GM18867 (cell line): ENCODE results near the gene TAMALIN.
A peak's percentile ranks its signal among the peaks of the same experiment; 100 is the strongest.
"Not testable (repeated sequence)": the region's sequence is repeated elsewhere in the genome, so short reads cannot be mapped to it uniquely, and the experiment has no call there.

Experiments used
- ATAC-seq: cut with Tn5 transposase; IDR thresholded peaks from one replicate; pipeline ENCODE4 v1.9.1; 2021; ENCODE audit warnings: mild to moderate bottlenecking, moderate library complexity; ENCODE audit not compliant: unreplicated experiment

TAMALIN gene

DNA sequence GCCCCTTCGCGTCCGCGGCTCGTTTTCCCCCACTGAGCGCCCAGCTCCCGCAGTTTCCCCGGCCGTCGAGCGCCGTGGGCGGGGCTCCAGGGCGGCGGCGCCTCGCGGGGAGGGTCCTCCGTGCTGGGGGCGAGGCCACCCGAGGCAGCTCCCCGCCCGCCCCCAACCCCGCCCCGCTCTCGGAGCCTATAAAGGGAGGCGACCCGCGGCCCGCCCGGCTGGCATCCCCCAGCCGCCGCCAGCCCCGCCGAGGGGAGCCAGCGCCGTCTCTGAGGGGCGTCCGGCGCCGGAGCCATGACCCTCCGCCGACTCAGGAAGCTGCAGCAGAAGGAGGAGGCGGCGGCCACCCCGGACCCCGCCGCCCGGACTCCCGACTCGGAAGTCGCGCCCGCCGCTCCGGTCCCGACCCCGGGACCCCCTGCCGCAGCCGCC lies at the start of gene TAMALIN:
Gene TAMALIN, plus strand, starts transcription at position 221 of the 432 bp plus-strand sequence. Its CDS starts 74 bp downstream, at position 295.
- ATAC-seq: no peak

DNA sequence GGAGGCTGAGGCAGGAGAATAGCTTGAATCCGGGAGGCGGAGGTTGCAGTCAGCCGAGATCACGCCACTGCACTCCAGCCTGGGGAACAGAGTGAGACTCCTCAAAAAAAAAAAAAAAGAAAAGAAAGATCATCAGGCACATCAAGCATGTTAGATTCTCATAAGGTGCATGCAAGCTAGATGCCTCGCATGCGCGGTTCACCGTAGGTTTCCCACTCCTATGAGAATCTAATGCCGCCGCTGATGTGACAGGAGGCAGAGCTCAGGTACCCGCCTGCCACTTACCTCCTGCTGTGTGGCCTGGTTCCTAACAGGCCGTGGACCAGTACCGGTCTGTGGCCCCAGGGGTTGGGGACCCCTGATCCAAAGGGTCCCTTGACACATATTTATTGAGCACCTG lies 48.2 kb upstream of the TAMALIN start:
- ATAC-seq: no peak

DNA sequence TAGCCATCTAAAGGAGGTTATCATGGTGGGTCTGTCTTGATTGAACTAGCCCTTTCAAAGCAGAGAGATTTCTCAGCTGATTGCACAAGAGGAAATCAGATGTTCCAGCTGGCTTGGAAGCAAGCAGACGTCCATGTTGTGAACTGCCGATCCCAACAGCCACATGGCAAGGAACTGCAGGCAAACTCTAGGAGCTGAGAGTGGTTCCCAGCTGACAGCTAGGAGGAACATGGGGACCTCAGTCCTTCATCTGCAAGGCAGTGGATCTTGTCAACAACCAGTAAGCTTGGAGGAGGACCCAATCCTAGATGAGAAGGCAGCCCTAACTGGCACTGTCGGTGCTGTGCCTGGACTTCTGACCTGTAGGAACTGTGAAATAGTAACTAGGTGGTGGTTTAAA lies 47.5 kb upstream of the TAMALIN start:
- no peak for ATAC-seq

DNA sequence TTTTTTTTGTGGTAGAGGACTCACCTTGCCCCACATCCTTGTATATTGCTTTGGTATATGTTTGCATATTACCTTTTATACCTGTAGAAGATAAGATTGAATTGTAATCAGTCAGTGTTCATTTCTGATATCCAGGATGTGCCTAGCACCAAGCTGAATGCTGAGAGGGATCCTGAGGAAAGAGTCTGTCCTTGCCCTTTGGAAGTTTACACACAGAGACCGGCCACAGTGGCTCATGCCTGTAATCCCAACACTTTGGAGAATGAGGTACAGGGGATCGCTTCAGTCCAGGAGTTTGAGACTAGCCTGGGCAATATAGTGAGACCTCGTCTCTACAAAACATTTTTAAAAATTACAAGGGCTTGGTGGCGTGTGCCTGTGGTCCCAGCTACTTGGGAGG lies 46.8 kb upstream of the TAMALIN start:
- no peak for ATAC-seq

DNA sequence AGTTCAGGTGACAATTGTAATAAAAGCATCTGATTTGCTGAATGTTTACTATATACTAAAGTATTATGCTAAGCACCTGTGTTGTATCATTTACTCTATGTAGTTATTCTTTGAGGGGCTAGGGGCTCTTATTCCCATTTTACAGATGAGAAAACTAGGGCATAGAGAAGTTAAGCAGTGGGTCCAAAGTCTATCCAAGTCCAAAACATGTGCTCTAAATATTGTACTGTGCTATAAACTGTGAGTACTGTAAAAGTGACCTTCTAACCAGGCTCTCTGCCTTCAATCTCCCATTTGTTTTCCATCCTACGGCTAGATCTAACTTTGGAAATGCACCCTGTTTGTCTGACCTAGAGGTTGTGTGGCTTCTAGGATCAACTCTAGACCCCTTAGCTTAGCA lies 46.3 kb upstream of the TAMALIN start:
- ATAC-seq: no peak

DNA sequence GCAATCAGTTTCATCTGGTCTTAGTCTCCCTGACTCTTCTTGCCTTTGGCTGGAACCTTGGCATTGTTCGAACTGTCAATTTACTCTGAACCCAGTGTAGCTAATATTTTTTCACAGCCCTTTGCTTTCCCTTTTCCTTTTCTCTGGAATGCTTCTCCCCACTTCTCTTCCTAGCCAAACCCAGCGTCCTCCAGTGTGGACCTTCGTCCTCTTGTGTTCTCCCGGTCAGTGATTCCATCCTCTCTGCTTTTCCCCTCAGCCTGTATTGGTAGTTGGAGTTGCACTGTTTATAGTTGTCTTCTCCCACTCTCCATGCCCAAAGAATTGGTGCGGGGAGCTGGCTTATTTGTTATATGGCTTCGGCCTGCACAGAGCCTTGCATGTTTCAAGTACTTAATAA lies 45.9 kb upstream of the TAMALIN start:
- no peak for ATAC-seq

DNA sequence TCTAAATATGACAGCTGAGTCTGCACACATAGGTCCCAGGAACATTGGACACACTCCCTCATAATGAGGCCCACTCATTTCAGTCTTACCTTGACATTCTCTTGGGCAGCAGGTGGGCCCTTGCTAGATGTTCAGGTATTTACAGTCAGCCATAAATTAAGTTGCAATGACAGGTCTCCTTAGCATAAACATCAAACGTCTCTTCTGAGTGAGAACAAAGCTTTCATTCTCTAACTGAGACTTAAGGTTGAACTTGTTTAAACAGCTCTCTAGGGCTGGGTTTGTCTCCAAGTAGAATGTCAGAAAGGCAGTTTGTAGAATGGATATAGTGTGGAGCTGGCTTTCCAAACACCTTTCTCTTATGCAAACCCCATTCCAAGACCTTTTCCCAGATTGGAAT lies 44.9 kb upstream of the TAMALIN start:
- no peak for ATAC-seq

DNA sequence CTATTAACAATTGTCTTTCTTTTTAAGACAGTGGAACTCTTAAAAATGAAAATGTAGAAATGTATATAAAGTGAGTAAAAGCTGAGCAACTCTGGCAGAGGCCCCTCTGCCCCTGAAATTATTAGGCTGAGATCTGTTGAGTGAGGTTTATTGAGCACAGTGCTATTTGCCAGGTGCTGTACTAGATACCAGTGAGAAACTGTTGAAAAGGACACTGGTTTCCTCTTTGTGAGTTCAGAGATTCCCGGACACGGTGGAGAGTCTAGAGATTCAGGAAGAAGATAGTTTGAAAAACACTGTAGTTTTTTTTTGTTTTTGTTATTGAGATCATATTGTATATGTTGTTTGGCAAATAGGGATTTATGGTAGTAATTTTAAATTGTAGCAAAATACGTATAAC lies 44.0 kb upstream of the TAMALIN start:
- no peak for ATAC-seq

DNA sequence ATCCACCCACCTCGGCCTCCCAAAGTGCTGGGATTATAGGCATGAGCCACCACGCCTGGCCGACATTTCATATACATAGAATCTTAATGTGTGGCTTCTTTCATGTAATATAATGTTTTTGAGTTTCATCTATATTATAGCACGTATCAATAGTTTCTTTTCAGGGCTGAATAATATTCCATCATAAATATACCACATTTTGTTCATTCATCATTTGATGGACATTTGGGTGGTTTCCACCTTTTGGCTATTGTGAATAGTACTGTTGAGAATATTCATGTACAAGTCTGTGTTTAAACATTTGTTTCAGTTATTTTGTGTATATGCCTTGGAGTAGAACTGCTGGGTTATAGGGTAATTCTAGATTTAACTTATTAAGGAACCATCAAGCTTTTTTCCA lies 43.3 kb upstream of the TAMALIN start:
- no peak for ATAC-seq

DNA sequence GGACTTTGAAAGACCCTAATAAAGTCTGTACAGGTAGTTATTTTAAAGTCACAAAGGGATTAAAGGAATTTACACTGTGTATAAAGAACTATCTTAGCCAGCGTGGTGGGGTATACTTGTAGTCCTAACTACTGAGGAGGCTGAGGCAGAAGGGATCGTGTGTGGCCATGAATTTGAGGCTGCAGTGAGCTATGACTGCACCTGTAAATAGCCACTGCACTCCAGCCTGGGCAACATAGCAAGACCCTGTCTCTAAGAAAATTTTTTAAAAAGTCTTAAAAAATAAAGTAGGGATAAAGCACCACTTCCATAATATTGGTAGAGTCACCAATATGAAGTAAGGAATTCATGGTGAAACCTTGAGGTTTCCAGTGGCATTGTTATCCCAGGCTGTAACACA lies 37.1 kb upstream of the TAMALIN start:
- no peak for ATAC-seq

DNA sequence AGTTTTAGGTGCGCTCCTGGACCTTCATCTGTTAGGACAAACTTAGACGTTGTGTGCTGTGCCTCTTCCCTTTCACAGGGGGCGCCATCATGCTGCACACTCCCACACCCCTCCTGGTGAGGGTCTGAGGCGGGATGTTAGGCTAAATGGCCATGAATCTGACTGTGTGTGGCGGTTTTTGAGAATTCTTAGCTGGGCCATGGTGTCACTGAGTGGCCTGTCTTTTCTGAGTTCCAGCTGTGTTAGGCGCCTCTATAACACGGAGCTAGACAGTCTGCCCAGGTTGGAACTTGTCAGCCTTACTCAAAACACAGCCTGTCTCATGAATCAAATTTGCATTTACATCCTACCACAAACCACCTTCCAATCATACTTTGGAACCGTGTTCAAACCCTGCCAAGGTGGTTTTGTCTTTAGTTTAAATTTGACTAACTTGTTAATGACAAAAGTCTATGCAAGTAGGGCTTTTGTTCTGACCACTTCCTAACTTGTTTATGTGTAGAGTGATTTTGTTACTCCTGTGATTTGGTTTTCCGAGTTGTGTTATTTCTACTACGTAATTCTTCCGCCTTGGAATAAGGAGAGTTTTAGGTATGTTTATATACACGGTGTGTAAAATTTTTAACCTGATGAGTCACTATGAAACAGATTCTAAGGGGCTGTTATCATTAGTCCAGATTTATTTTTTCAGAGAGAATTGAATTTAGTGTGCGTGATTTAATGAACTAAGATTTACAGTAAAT lies 35.7 kb upstream of the TAMALIN start:
- peak; percentile 90 for ATAC-seq

DNA sequence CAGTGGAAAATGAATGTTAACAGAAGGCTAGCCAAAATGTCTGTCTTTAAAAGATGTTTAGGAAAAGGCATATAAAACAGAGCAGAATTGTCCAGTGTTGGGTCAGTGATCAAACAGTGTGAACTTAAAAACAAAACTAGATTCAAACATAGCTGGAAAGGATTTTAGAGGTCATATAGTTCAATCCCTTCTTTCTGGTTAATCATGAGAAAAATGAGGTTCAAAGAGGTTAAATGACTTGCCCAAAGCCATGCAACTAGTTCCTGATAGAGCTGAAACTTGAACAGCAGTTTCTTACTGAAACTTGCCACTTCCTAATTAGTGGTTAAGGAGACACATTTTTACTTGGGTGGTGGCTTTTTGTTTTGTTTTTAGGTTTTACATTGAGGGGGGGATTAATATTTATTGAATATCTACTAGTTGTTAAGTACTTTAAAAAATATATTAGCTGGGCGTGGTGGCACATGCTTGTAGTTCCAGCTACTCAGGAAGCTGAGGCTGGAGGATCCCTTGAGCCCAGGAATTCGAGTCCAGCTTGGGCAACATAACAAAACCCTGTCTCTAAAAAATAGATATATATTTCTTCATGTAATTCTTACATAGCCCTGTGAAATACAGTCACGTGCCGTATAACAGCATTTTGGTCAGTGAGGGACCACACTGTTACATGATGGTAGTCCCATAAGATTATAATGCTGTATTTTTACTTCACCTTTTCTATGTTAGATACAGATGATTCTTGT lies 34.9 kb upstream of the TAMALIN start:
- ATAC-seq: peak; percentile 43

DNA sequence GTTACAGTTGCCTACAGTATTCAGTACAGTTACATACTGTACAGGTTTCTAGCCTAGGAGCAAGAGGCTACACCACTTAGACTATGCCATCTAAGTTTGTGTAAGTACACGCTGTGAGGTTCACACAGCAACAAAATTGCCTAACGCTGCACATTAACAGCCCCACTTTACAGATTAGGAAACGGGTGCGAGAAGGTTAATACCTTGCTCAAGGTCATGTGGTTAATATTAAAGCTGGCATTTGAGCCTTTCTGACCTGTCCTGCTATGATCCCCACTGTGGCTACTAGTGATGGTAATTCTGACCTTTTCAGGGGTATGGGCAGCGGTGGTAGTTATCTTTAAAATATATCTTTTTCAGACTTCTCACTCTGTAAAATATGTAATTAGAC lies 34.3 kb upstream of the TAMALIN start:
- no peak for ATAC-seq

DNA sequence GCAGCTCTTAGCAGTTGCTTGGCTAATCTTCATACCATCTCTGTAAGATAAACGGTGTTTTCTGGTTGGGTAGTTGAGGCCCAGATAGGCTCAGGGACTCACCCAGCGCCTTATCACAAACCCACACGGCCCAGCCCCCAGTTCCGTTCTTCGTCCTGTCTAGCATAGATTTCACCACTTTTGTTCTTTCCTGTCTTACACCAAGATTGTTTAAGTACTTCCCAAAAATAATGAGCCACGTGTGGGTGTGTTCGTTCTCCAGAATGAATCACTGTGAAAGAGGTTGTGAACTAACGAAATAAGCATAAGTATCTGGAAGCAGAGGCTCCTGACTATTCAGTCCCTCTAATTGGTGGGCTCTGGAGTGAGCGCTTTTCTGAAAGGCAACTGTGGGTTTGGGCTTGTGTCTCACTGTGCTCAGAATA lies 33.9 kb upstream of the TAMALIN start:
- ATAC-seq: no peak

DNA sequence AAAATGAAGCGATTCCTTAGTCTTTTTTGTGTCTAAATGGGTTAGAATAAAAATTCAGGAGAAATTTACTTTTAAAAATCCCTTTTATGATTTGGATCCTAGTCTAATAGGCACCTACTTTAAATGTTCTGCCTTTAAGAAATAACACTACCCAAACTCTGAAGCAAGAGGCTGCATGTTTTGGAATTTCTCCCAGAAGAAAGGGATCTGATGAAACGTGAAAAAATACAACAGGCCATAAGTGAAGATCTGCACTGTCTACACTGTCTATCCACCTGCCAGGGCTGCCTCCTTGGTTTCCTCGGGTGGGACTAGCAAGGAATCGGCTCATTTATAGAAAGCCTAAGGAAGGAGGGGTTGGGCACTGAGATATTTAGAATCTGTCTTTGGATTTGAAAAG lies 33.2 kb upstream of the TAMALIN start:
- no peak for ATAC-seq

DNA sequence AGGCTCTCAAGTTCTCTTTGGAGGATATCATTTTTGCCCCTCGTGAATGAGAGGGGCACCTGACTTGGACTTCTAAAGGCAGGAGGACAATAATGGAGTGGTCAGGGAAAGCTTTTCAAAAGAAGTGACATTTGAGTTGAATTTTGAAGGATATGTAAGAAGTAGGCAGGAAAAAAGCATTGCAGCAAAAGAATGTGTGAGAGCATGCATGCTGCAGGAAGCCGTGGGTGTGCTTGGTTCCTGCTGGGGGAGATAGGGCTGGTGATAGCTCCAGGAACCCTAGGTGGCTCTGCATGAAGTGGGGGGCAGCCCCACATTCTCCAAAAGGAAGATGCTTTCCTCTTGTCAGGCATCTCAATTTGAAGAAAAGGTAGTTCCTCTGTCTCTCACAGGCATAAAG lies 32.1 kb upstream of the TAMALIN start:
- ATAC-seq: no peak

DNA sequence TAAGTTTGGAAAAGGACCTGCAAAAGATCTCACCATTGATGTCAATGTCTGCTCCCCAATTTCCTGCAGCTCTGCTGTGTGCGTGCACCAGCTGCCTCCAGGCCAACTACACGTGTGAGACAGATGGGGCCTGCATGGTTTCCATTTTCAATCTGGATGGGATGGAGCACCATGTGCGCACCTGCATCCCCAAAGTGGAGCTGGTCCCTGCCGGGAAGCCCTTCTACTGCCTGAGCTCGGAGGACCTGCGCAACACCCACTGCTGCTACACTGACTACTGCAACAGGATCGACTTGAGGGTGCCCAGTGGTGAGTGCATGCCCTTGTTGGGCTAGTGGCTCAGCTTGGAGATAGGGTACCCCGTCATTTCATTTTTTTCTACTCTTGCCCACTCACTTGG lies 31.6 kb upstream of the TAMALIN start:
- no peak for ATAC-seq

DNA sequence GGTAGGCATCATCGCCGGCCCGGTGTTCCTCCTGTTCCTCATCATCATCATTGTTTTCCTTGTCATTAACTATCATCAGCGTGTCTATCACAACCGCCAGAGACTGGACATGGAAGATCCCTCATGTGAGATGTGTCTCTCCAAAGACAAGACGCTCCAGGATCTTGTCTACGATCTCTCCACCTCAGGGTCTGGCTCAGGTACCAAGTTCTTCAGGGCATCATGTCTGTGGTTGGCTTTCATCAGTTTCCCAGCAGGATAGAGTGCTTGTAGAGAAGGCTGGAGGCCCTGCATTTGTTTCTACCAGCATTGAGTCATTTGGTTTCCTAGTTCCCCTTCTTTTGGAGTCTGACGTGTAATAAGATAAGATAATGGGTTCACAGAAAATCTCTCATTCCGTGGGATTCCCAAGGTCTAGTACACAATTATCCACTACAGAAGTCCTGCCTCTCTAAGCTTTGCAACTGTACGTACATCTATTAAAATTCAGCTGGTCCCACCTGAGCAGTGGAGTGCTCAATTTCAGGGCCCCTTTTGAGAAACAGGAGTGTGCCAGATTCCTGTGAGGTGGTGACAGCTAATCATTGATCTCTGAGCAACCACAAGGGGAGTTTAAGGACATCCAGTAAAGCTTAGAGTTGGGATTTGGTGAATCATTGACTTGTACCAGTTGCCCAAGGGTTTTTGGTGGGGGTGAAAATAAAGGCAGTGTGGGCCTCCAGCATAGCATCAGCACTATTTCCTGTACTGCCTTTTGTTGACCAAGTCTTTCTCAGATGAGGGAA lies 30.2 kb upstream of the TAMALIN start:
- no peak for ATAC-seq

DNA sequence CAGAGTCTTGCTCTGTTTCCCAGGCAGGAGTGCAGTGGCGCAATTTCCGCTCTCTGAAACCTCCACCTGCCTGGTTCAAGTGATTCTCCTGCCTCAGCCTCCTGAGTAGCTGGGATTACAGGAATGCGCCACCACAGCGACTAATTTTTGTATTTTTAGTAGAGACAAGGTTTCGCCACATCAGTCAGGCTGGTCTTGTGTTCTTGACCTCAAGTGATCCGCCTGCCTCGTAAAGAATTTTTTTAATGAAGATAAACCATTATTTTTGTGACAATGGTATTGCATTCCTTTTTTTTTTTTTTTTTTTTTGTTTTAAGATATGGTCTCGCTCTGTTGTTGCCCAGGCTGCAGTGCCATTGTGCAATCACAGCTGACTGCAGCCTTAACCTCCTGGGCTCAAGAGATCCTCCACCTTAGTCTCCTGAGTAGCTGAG lies 29.4 kb upstream of the TAMALIN start:
- ATAC-seq: no peak

DNA sequence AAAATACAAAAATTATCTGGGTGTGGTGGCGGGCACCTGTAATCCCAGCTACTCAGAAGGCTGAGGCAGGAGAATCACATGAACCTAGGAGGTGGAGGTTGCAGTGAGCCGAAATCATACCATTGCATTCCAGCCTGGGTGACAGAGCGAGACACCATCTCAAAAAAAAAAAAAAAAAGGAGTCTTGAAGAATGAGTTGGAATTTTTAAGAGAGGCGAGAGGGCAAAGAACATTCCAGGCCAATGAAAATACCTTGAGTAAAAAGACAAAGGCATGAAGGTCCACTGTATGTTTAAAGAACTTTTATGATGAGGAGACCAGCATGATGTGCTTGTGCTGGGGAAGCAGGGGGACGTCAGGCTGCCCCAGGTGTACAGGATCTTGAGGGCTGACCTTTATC lies 27.4 kb upstream of the TAMALIN start:
- ATAC-seq: not testable (repeated sequence)

DNA sequence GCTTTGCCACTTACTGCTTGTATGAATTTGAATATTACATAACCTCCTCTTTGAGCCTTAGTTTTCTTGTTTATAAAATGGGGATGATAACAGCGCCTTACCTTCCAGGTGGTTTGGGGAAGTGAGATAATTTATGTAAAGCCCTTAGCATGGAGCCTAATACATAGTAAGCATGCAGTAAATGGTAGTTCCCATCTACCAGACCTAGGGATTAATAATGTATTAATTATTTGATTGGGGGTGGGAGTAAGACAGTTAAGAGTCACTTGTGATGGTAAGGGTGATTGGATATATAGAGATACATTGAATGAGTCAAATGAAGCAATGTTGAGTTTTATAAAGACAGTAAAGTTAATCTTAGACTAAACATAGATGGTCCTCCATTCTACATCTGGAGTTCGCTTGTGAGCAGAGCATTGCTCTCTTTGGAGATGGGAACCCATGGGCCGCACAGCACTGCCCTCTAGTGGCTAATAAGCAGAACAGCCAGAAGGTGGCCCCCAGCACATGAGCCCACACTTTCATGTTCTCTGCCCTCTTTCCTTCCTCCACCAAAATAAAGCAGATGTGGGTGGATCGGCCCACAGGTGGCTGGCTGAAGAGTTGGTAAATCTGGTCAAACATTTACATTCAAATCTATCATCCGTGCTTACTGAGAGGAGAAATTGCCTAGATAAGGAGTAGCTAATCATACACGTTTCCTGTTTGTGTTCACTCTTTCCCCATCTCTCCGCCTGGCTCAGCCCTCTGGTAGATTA lies 26.5 kb upstream of the TAMALIN start:
- ATAC-seq: peak; percentile 81
